ENCODE results near the gene RGS8.
A peak's percentile ranks its signal among the peaks of the same experiment; 100 is the strongest.
"Not testable (repeated sequence)": the region's sequence is repeated elsewhere in the genome, so short reads cannot be mapped to it uniquely, and the experiment has no call there.

The RGS8 gene

GRCh38 chr1:182700351-182700709 is 15.9 kb upstream of the RGS8 start:
- no peak for DNase-seq

GRCh38 chr1:182699393-182700350 is 15.3 kb upstream of the RGS8 start:
- no peak for DNase-seq

GRCh38 chr1:182698971-182699370 is 14.6 kb upstream of the RGS8 start:
- no peak for DNase-seq

- not testable (repeated sequence) for DNase-seq
Measured at GRCh38 chr1:182693139-182693538, 8.8 kb upstream of the RGS8 start.

GRCh38 chr1:182690886-182691443 is 6.6 kb upstream of the RGS8 start:
- no peak for DNase-seq

- DNase-seq: peak; percentile 7
Measured at GRCh38 chr1:182688436-182689205, 4.2 kb upstream of the RGS8 start.

GRCh38 chr1:182687361-182687760 is 3.0 kb upstream of the RGS8 start:
- no peak for DNase-seq

GRCh38 chr1:182686446-182686845 is 2.1 kb upstream of the RGS8 start:
- no peak for DNase-seq

- DNase-seq: no peak
Measured at GRCh38 chr1:182685215-182685614, 828 bp upstream of the RGS8 start.

- no peak for DNase-seq
Measured at GRCh38 chr1:182682898-182683501, 1.4 kb downstream of the RGS8 start.

GRCh38 chr1:182682406-182682805 is 2.0 kb downstream of the RGS8 start:
- DNase-seq: no peak

- DNase-seq: no peak
Measured at GRCh38 chr1:182681568-182681912, 2.8 kb downstream of the RGS8 start.

GRCh38 chr1:182680901-182681567 is 3.4 kb downstream of the RGS8 start:
- no peak for DNase-seq

- DNase-seq: no peak
Measured at GRCh38 chr1:182680408-182680807, 4.0 kb downstream of the RGS8 start.

- DNase-seq: no peak
Measured at GRCh38 chr1:182679684-182680083, 4.7 kb downstream of the RGS8 start.

GRCh38 chr1:182677397-182678098 is 6.8 kb downstream of the RGS8 start:
- DNase-seq: no peak

GRCh38 chr1:182676274-182676673 is 8.1 kb downstream of the RGS8 start:
- DNase-seq: no peak

- DNase-seq: no peak
Measured at GRCh38 chr1:182674346-182675246, 9.8 kb downstream of the RGS8 start.

- DNase-seq: no peak
Measured at GRCh38 chr1:182672487-182672836, 11.9 kb downstream of the RGS8 start.

GRCh38 chr1:182671750-182672486 is 12.5 kb downstream of the RGS8 start:
- DNase-seq: no peak
